Stomach (tissue), 9 donors: Measurements from ENCODE around the gene GPR150. TPM values are rescaled to one million over a fixed set of nuclear protein-coding genes. Genes with fewer than 3 reads are reported as not detected.
"Not testable (repeated sequence)": the region's sequence is repeated elsewhere in the genome, so short reads cannot be mapped to it uniquely, and the experiment has no call there.

Source experiments
- DNase-seq, 2 donors: peaks; one replicate each; pipeline versions ENCODE4 v3.0.0 to v3.0.0-alpha.2; 2013 to 2019
- H3K27ac ChIP-seq, 5 donors: fragments of 200-600 bp in 4 of 5; sonication (generic) in 4 of 5; one replicate each; pipeline ENCODE4 v1.5.1; 2013 to 2019; ENCODE audit warnings: mild to moderate bottlenecking in 1 of 5, moderate library complexity in 1 of 5
- H3K27me3 ChIP-seq, 3 donors: fragments of 200-600 bp; sonication (generic); one replicate each; pipeline ENCODE4 v1.5.1; 2017 to 2019; ENCODE audit warnings: mixed run types in 1 of 3
- H3K36me3 ChIP-seq, 4 donors: fragments of 200-600 bp; sonication (generic); 1 replicate in 3 of 4; 2 replicates in 1 of 4; pipeline ENCODE4 v1.5.1; 2016 to 2019
- H3K4me1 ChIP-seq, 4 donors: fragments of 200-600 bp; sonication (generic); one replicate each; pipeline ENCODE4 v1.5.1; 2016 to 2019
- H3K4me3 ChIP-seq, 4 donors: fragments of 200-600 bp; sonication (generic) in 3 of 4; one replicate each; pipeline ENCODE4 v1.5.1; 2016 to 2019; ENCODE audit warnings: mild to moderate bottlenecking in 1 of 4
- H3K9me3 ChIP-seq, 4 donors: fragments of 200-600 bp; sonication (generic); one replicate each; pipeline ENCODE4 v1.5.1; 2016 to 2019
- CTCF ChIP-seq, 7 experiments: fragments of 450-650 bp in 4 of 7; fragments of 200-600 bp in 3 of 7; sonication (generic) in 3 of 7; IDR thresholded peaks; one replicate each; pipeline ENCODE4 v1.5.1; 2016 to 2019; ENCODE audit warnings: antibody characterized with exemption in 7 of 7, control low read depth in 2 of 7, mild to moderate bottlenecking in 1 of 7
- EP300 ChIP-seq: sonication (generic); formaldehyde crosslinking; IDR thresholded peaks from one replicate; pipeline ENCODE4 v1.6.1; 2017; ENCODE audit warnings: antibody characterized with exemption
- POLR2A ChIP-seq, 4 donors: fragments of 450-650 bp; IDR thresholded peaks; one replicate each; pipeline ENCODE4 v1.6.1; 2016; ENCODE audit warnings: antibody characterized with exemption in 4 of 4, control low read depth in 2 of 4, mild to moderate bottlenecking in 1 of 4, moderate library complexity in 1 of 4
- POLR2AphosphoS5 ChIP-seq, 3 donors: sonication (generic); formaldehyde crosslinking; IDR thresholded peaks; one replicate each; pipeline ENCODE4 v1.6.1; 2016; ENCODE audit warnings: antibody characterized with exemption in 3 of 3
- WGBS, 5 donors: extraction: QIAGEN DNeasy Blood & Tissue Kit in 3 of 5; methylation state at CpG; one replicate each; pipeline versions ENCODE4 v1.1.5 to v1.1.7; 2013 to 2018; 5-methylcytosine and 5-hydroxymethylcytosine counted together
- intact Hi-C: fragments of 100-400 bp; cut with DNase I; formaldehyde crosslinking; loops from one replicate; pipeline ENCODE4 v1.15.1; 2023; ENCODE audit warnings: low total_unique reads
- polyA plus RNA-seq, 3 donors: library from polyadenylated mRNA; stranded (reverse); fragments of 200-250 nt; gene quantifications; one replicate each; pipeline ENCODE4 v1.2.3, GENCODE V29; 2013
- total RNA-seq, 5 donors: library from RNA; depleted of rRNA; stranded (reverse); fragments of >200 nt; gene quantifications; one replicate each; pipeline versions ENCODE4 v1.1.0 to v1.2.3, GENCODE V29; 2014 to 2016
- donor health status: healthy with polysubstance abuse.
- donor health status: Bipolar disorder and iron deficiency.
- donor health status: healthy.

GPR150 gene
- total and polyA plus RNA-seq, 8 donors, result 0.18 to 1.0 (median 0.76) TPM; not detected in 3

- no peaks in the 10 kb centered on the region for H3K27me3 ChIP-seq
- WGBS, 5 donors, result 82 to 90% (median 88%) methylated on average over 3 of the region's 3 CpGs
- no peak for DNase-seq
- H3K27ac ChIP-seq, result no peak overlapping the region
- H3K4me1 ChIP-seq, result peaks cover 0 to 21% (median 13%) of the 10 kb centered on the region in 4 donors
- H3K9me3 ChIP-seq, result no peaks in the 10 kb centered on the region
- TF ChIP-seq CTCF (IDR thresholded peaks at IDR 0.05) (no peak), POLR2AphosphoS5 (IDR thresholded peaks at IDR 0.05) (no peak), EP300 (no peak), POLR2A (IDR thresholded peaks at IDR 0.05) (no peak)
- H3K4me3 ChIP-seq, result no peak overlapping the region
- intact Hi-C loops, result no loop called here
- H3K36me3 ChIP-seq, result no peaks in the 10 kb centered on the region
Observed at GRCh38 chr5:95638632-95639031, 18.7 kb downstream of the GPR150 start.

GRCh38 chr5:95641741-95642220 lies 21.9 kb downstream of the GPR150 start:
- H3K4me1 ChIP-seq, result peaks cover 8 to 40% (median 22%) of the 10 kb centered on the region in 4 donors
- no peaks in the 10 kb centered on the region for H3K9me3 ChIP-seq
- no peaks in the 10 kb centered on the region for H3K27me3 ChIP-seq
- TF ChIP-seq EP300 (peak; percentile 44), CTCF (IDR thresholded peaks at IDR 0.05) (no peak), POLR2AphosphoS5 (IDR thresholded peaks at IDR 0.05) (peak; percentile 88 to 94 (median 93)), POLR2A (IDR thresholded peaks at IDR 0.05) (no peak)
- DNase-seq, result peak; percentile 63 to 85
- intact Hi-C loops, result loop anchor here (10.0 kb wide), 2 partner anchors 143 to 203 kb away; no protein-coding TSS in a partner anchor
- no peaks in the 10 kb centered on the region for H3K36me3 ChIP-seq
- no peak overlapping the region for H3K4me3 ChIP-seq
- 30 to 52% (median 44%) methylated on average over 5 of the region's 5 CpGs for WGBS, 5 donors
- peak overlapping the region; percentile 67 to 99 (median 96) for H3K27ac ChIP-seq

GRCh38 chr5:95643152-95643551 lies 23.3 kb downstream of the GPR150 start:
- WGBS, 5 donors, result 63 to 80% (median 74%) methylated on average over 7 of the region's 7 CpGs
- H3K4me1 ChIP-seq, result peaks cover 17 to 50% (median 31%) of the 10 kb centered on the region in 4 donors
- no peaks in the 10 kb centered on the region for H3K36me3 ChIP-seq
- no peak for DNase-seq
- no peaks in the 10 kb centered on the region for H3K9me3 ChIP-seq
- peak overlapping the region; percentile 16 to 99 (median 96) for H3K27ac ChIP-seq
- no peak overlapping the region for H3K4me3 ChIP-seq
- H3K27me3 ChIP-seq, result no peaks in the 10 kb centered on the region
- TF ChIP-seq CTCF (IDR thresholded peaks at IDR 0.05) (no peak), EP300 (no peak), POLR2AphosphoS5 (IDR thresholded peaks at IDR 0.05) (no peak), POLR2A (IDR thresholded peaks at IDR 0.05) (no peak)
- intact Hi-C loops, result loop anchor here (10.0 kb wide), 2 partner anchors 142 to 202 kb away; no protein-coding TSS in a partner anchor

- WGBS, 5 donors, result 11 to 19% (median 16%) methylated on average over 4 of the region's 4 CpGs
- Histone ChIP-seq H3K27ac (peak overlapping the region; percentile 75 to 99 (median 96)), H3K9me3 (no peaks in the 10 kb centered on the region), H3K36me3 (no peaks in the 10 kb centered on the region), H3K27me3 (no peaks in the 10 kb centered on the region), H3K4me1 (peaks cover 17 to 54% (median 34%) of the 10 kb centered on the region in 4 donors), H3K4me3 (no peak overlapping the region)
- intact Hi-C loops, result loop anchor here (10.0 kb wide), 2 partner anchors 140 to 200 kb away; no protein-coding TSS in a partner anchor
- peak; percentile 64 to 83 for DNase-seq
- TF ChIP-seq POLR2A (IDR thresholded peaks at IDR 0.05) (no peak), CTCF (IDR thresholded peaks at IDR 0.05) (peak in 5 of 7 experiments; percentile 49 to 90 (median 73)), POLR2AphosphoS5 (IDR thresholded peaks at IDR 0.05) (peak in 1 of 3 donors; percentile 51)
Observed at GRCh38 chr5:95644351-95645042, 24.6 kb downstream of the GPR150 start.

- not testable (repeated sequence) for H3K9me3 ChIP-seq, DNase-seq, H3K27me3 ChIP-seq, H3K36me3 ChIP-seq
- Histone ChIP-seq H3K4me1 (peaks cover 17 to 45% (median 31%) of the 10 kb centered on the region in 4 donors), H3K27ac (peak overlapping the region; percentile 95 to 99 (median 96)), H3K4me3 (peak overlapping the region; percentile 38 to 53 (median 49))
- intact Hi-C loops, result loop anchor here (10.0 kb wide), 2 partner anchors 139 to 199 kb away; no protein-coding TSS in a partner anchor
- WGBS, 5 donors, result 55 to 79% (median 66%) methylated on average over 15 to 17 of the region's 17 CpGs
Observed at GRCh38 chr5:95646226-95646568, 26.3 kb downstream of the GPR150 start.
